Activated naive CD8-positive, alpha-beta T cell treated with anti-CD3 and anti-CD28 coated beads for 36 hours (primary cell): Measurements from ENCODE around the gene SLC13A3. TPM values are rescaled to one million over a fixed set of nuclear protein-coding genes. Genes with fewer than 3 reads are reported as not detected.
"Not testable (repeated sequence)": the region's sequence is repeated elsewhere in the genome, so short reads cannot be mapped to it uniquely, and the experiment has no call there.

Source experiments
- DNase-seq: peaks from one replicate; pipeline ENCODE4 v3.0.0; 2021
- H3K27ac Mint-ChIP-seq: one replicate; pipeline ENCODE4 v1.8.0; 2022; ENCODE audit warnings: mild to moderate bottlenecking, moderate library complexity, mixed read lengths
- H3K27me3 Mint-ChIP-seq: one replicate; pipeline ENCODE4 v1.8.0; 2022; ENCODE audit warnings: mild to moderate bottlenecking, mixed read lengths
- H3K36me3 Mint-ChIP-seq: one replicate; pipeline ENCODE4 v1.8.0; 2021; ENCODE audit warnings: mild to moderate bottlenecking, mixed read lengths
- H3K4me1 Mint-ChIP-seq: one replicate; pipeline ENCODE4 v1.8.0; 2021; ENCODE audit warnings: mixed read lengths
- H3K4me3 Mint-ChIP-seq: one replicate; pipeline ENCODE4 v1.8.0; 2022; ENCODE audit warnings: mild to moderate bottlenecking, moderate library complexity, mixed read lengths
- H3K9me3 Mint-ChIP-seq: one replicate; pipeline ENCODE4 v1.8.0; 2022; ENCODE audit warnings: mixed read lengths
- total RNA-seq, 2 experiments: library from RNA; stranded (reverse); gene quantifications; one replicate each; pipeline ENCODE4 v1.2.3, GENCODE V29; 2021

Gene SLC13A3
- total RNA-seq, 2 experiments from 2014 or later: not detected

- no peak for DNase-seq
- Mint-ChIP-seq H3K9me3 (no peaks in the 10 kb centered on the region), H3K4me1 (peaks cover 56% of the 10 kb centered on the region), H3K4me3 (no peak overlapping the region), H3K27ac (peak overlapping the region; percentile 3), H3K27me3 (no peaks in the 10 kb centered on the region), H3K36me3 (peaks cover 21% of the 10 kb centered on the region)
Measured at GRCh38 chr20:46683939-46684750, 32.9 kb upstream of the SLC13A3 start.

- Mint-ChIP-seq H3K27me3 (no peaks in the 10 kb centered on the region), H3K4me1 (peaks cover 56% of the 10 kb centered on the region), H3K36me3 (peaks cover 21% of the 10 kb centered on the region), H3K27ac (peak overlapping the region; percentile 3), H3K9me3 (no peaks in the 10 kb centered on the region), H3K4me3 (no peak overlapping the region)
- no peak for DNase-seq
Measured at GRCh38 chr20:46683668-46683938, 32.3 kb upstream of the SLC13A3 start.

GRCh38 chr20:46683011-46683667 lies 31.9 kb upstream of the SLC13A3 start:
- Mint-ChIP-seq H3K36me3 (peaks cover 21% of the 10 kb centered on the region), H3K27me3 (no peaks in the 10 kb centered on the region)

GRCh38 chr20:46682063-46682821 lies 31.0 kb upstream of the SLC13A3 start:
- DNase-seq: no peak
- Mint-ChIP-seq H3K4me3 (no peak overlapping the region), H3K27ac (no peak overlapping the region), H3K27me3 (no peaks in the 10 kb centered on the region), H3K9me3 (no peaks in the 10 kb centered on the region), H3K36me3 (peaks cover 18% of the 10 kb centered on the region), H3K4me1 (peaks cover 44% of the 10 kb centered on the region)

More at GRCh38 chr20:46683011-46683667, 31.9 kb upstream of the SLC13A3 start:
- Mint-ChIP-seq H3K9me3 (no peaks in the 10 kb centered on the region), H3K4me1 (peaks cover 53% of the 10 kb centered on the region), H3K4me3 (no peak overlapping the region), H3K27ac (no peak overlapping the region)
- no peak for DNase-seq

GRCh38 chr20:46681032-46681854 lies 30.0 kb upstream of the SLC13A3 start:
- Mint-ChIP-seq H3K4me3 (no peak overlapping the region), H3K36me3 (peaks cover 11% of the 10 kb centered on the region), H3K27me3 (no peaks in the 10 kb centered on the region), H3K4me1 (peaks cover 35% of the 10 kb centered on the region), H3K9me3 (no peaks in the 10 kb centered on the region), H3K27ac (peak overlapping the region; percentile 17)
- DNase-seq: peak; percentile 54

GRCh38 chr20:46680684-46681031 lies 29.4 kb upstream of the SLC13A3 start:
- H3K36me3 Mint-ChIP-seq: peaks cover 6% of the 10 kb centered on the region
- no peak overlapping the region for H3K27ac Mint-ChIP-seq
- no peak overlapping the region for H3K4me3 Mint-ChIP-seq
- peaks cover 30% of the 10 kb centered on the region for H3K4me1 Mint-ChIP-seq
- no peaks in the 10 kb centered on the region for H3K27me3 Mint-ChIP-seq
- DNase-seq: no peak
- no peaks in the 10 kb centered on the region for H3K9me3 Mint-ChIP-seq

GRCh38 chr20:46678516-46678915 lies 27.3 kb upstream of the SLC13A3 start:
- peaks cover 17% of the 10 kb centered on the region for H3K4me1 Mint-ChIP-seq
- H3K4me3 Mint-ChIP-seq: no peak overlapping the region
- H3K27ac Mint-ChIP-seq: no peak overlapping the region
- DNase-seq: no peak
- H3K36me3 Mint-ChIP-seq: peaks cover 2% of the 10 kb centered on the region
- H3K27me3 Mint-ChIP-seq: peaks cover 4% of the 10 kb centered on the region
- H3K9me3 Mint-ChIP-seq: no peaks in the 10 kb centered on the region

- Mint-ChIP-seq H3K9me3 (no peaks in the 10 kb centered on the region), H3K4me3 (no peak overlapping the region), H3K4me1 (peaks cover 11% of the 10 kb centered on the region), H3K27ac (no peak overlapping the region), H3K27me3 (peaks cover 4% of the 10 kb centered on the region), H3K36me3 (peaks cover 2% of the 10 kb centered on the region)
- DNase-seq: no peak
Measured at GRCh38 chr20:46677608-46678007, 26.3 kb upstream of the SLC13A3 start.

GRCh38 chr20:46676649-46677316 lies 25.5 kb upstream of the SLC13A3 start:
- not testable (repeated sequence) for H3K4me1 Mint-ChIP-seq, DNase-seq, H3K27me3 Mint-ChIP-seq, H3K36me3 Mint-ChIP-seq, H3K9me3 Mint-ChIP-seq, H3K27ac Mint-ChIP-seq, H3K4me3 Mint-ChIP-seq

GRCh38 chr20:46674253-46675083 lies 23.2 kb upstream of the SLC13A3 start:
- peaks cover 11% of the 10 kb centered on the region for H3K9me3 Mint-ChIP-seq
- H3K4me3 Mint-ChIP-seq: no peak overlapping the region
- no peak overlapping the region for H3K27ac Mint-ChIP-seq
- no peaks in the 10 kb centered on the region for H3K36me3 Mint-ChIP-seq
- peaks cover 4% of the 10 kb centered on the region for H3K27me3 Mint-ChIP-seq
- H3K4me1 Mint-ChIP-seq: no peaks in the 10 kb centered on the region
- DNase-seq: no peak

GRCh38 chr20:46673394-46674252 lies 22.4 kb upstream of the SLC13A3 start:
- Mint-ChIP-seq H3K27ac (no peak overlapping the region), H3K36me3 (peaks cover 5% of the 10 kb centered on the region), H3K27me3 (peaks cover 4% of the 10 kb centered on the region), H3K4me3 (no peak overlapping the region), H3K4me1 (no peaks in the 10 kb centered on the region), H3K9me3 (peaks cover 13% of the 10 kb centered on the region)
- DNase-seq: no peak

GRCh38 chr20:46672543-46673148 lies 21.4 kb upstream of the SLC13A3 start:
- no peak overlapping the region for H3K4me3 Mint-ChIP-seq
- H3K27me3 Mint-ChIP-seq: peaks cover 4% of the 10 kb centered on the region
- H3K4me1 Mint-ChIP-seq: no peaks in the 10 kb centered on the region
- H3K9me3 Mint-ChIP-seq: peaks cover 13% of the 10 kb centered on the region
- no peak overlapping the region for H3K27ac Mint-ChIP-seq
- no peak for DNase-seq
- peaks cover 5% of the 10 kb centered on the region for H3K36me3 Mint-ChIP-seq
